Esophagus muscularis mucosa (tissue), 4 donors: Measurements from ENCODE around the gene RUNDC1. TPM values are rescaled to one million over a fixed set of nuclear protein-coding genes. Genes with fewer than 3 reads are reported as not detected.

Experiments used
- DNase-seq: peaks from one replicate; pipeline ENCODE4 v3.0.0-alpha.2; 2017; ENCODE audit errors: extremely low spot score
- H3K27ac ChIP-seq, 4 donors: fragments of 200-600 bp; sonication (generic); replicated peaks in 1 of 4; 1 replicate in 3 of 4; 2 replicates in 1 of 4; pipeline ENCODE4 v1.5.1; 2016 to 2019; ENCODE audit warnings: mild to moderate bottlenecking in 1 of 4
- H3K27me3 ChIP-seq, 4 donors: fragments of 200-600 bp; sonication (generic); one replicate each; pipeline versions ENCODE4 v1.5.1 to v1.6.0; 2016 to 2019
- H3K36me3 ChIP-seq, 4 donors: fragments of 200-600 bp; sonication (generic); one replicate each; pipeline ENCODE4 v1.5.1; 2016 to 2019
- H3K4me1 ChIP-seq, 4 donors: fragments of 200-600 bp; sonication (generic); one replicate each; pipeline ENCODE4 v1.5.1; 2016 to 2019
- H3K4me3 ChIP-seq, 4 donors: fragments of 200-600 bp; sonication (generic); 1 replicate in 2 of 4; 2 replicates in 2 of 4; pipeline ENCODE4 v1.5.1; 2016 to 2019; ENCODE audit warnings: mild to moderate bottlenecking in 4 of 4, moderate library complexity in 1 of 4
- H3K9me3 ChIP-seq, 4 donors: fragments of 200-600 bp; sonication (generic); 1 replicate in 3 of 4; 2 replicates in 1 of 4; pipeline ENCODE4 v1.5.1; 2016 to 2019
- EP300 ChIP-seq: sonication (generic); formaldehyde crosslinking; IDR thresholded peaks from one replicate; pipeline ENCODE4 v1.6.1; 2017; ENCODE audit warnings: antibody characterized with exemption
- POLR2A ChIP-seq: fragments of 450-650 bp; IDR thresholded peaks from one replicate; pipeline ENCODE4 v1.6.1; 2017; ENCODE audit warnings: antibody characterized with exemption, moderate library complexity, mild to moderate bottlenecking, low read depth
- POLR2AphosphoS5 ChIP-seq, 2 donors: sonication (generic); formaldehyde crosslinking; IDR thresholded peaks; one replicate each; pipeline ENCODE4 v1.6.1; 2017; ENCODE audit warnings: antibody characterized with exemption in 2 of 2
- WGBS: methylation state at CpG from one replicate; pipeline ENCODE4 v1.1.5; 2018; 5-methylcytosine and 5-hydroxymethylcytosine counted together
- intact Hi-C: fragments of 100-400 bp; cut with DNase I; formaldehyde crosslinking; loops from one replicate; pipeline ENCODE4 v1.15.1; 2023
- total RNA-seq, 4 donors: library from RNA; depleted of rRNA; stranded (reverse); fragments of >200 nt; gene quantifications; one replicate each; pipeline versions ENCODE4 v1.1.0 to v1.2.1, GENCODE V29; 2016
- TF ChIP-seq, protein P1 (sequence below), 3 experiments: fragments of 200-600 bp in 2 of 3; fragments of 450-650 bp in 1 of 3; sonication (generic) in 2 of 3; IDR thresholded peaks; one replicate each; pipeline ENCODE4 v1.5.1; 2017 to 2019; ENCODE audit warnings: antibody characterized with exemption in 3 of 3, mild to moderate bottlenecking in 2 of 3, moderate library complexity in 1 of 3

RUNDC1 gene
- total RNA-seq, 4 donors from 2014 or later, result 13.3 to 19.1 (median 16.5) TPM

GRCh38 chr17:42982266-42982665 is 1.9 kb downstream of the RUNDC1 start:
- Histone ChIP-seq H3K27me3 (no peaks in the 10 kb centered on the region), H3K36me3 (peaks cover 14 to 30% (median 21%) of the 10 kb centered on the region in 4 donors), H3K27ac (no peak overlapping the region), H3K4me3 (no peak overlapping the region), H3K9me3 (no peaks in the 10 kb centered on the region), H3K4me1 (peaks cover 19 to 46% (median 39%) of the 10 kb centered on the region in 4 donors)
- DNase-seq, result no peak
- intact Hi-C loops, result no loop called here
- TF ChIP-seq POLR2AphosphoS5 (IDR thresholded peaks at IDR 0.05) (no peak), POLR2A (no peak), EP300 (no peak)
- TF ChIP-seq, protein P1, sequence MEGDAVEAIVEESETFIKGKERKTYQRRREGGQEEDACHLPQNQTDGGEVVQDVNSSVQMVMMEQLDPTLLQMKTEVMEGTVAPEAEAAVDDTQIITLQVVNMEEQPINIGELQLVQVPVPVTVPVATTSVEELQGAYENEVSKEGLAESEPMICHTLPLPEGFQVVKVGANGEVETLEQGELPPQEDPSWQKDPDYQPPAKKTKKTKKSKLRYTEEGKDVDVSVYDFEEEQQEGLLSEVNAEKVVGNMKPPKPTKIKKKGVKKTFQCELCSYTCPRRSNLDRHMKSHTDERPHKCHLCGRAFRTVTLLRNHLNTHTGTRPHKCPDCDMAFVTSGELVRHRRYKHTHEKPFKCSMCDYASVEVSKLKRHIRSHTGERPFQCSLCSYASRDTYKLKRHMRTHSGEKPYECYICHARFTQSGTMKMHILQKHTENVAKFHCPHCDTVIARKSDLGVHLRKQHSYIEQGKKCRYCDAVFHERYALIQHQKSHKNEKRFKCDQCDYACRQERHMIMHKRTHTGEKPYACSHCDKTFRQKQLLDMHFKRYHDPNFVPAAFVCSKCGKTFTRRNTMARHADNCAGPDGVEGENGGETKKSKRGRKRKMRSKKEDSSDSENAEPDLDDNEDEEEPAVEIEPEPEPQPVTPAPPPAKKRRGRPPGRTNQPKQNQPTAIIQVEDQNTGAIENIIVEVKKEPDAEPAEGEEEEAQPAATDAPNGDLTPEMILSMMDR (IDR thresholded peaks at IDR 0.05), result no peak

GRCh38 chr17:42985225-42985624 is 4.9 kb downstream of the RUNDC1 start:
- no peaks in the 10 kb centered on the region for H3K27me3 ChIP-seq
- intact Hi-C loops, result no loop called here
- peaks cover 9 to 32% (median 24%) of the 10 kb centered on the region in 4 donors for H3K4me1 ChIP-seq
- peaks cover 34 to 60% (median 51%) of the 10 kb centered on the region in 4 donors for H3K36me3 ChIP-seq
- no peak for DNase-seq
- H3K9me3 ChIP-seq, result no peaks in the 10 kb centered on the region
- H3K4me3 ChIP-seq, result no peak overlapping the region
- H3K27ac ChIP-seq, result peak overlapping the region in 1 of 4 donors; percentile 16
- 46% methylated on average over 1 of the region's 1 CpG for WGBS
- TF ChIP-seq, protein P1 (IDR thresholded peaks at IDR 0.05), result no peak
- TF ChIP-seq POLR2A, result no peak
- no peak for TF ChIP-seq EP300
- no peak for TF ChIP-seq POLR2AphosphoS5 (IDR thresholded peaks at IDR 0.05)

GRCh38 chr17:42989141-42989540 is 8.8 kb downstream of the RUNDC1 start:
- Histone ChIP-seq H3K36me3 (peaks cover 46 to 96% (median 85%) of the 10 kb centered on the region in 4 donors), H3K4me1 (peaks cover 0 to 9% (median 6%) of the 10 kb centered on the region in 4 donors), H3K9me3 (no peaks in the 10 kb centered on the region), H3K27me3 (no peaks in the 10 kb centered on the region), H3K27ac (no peak overlapping the region), H3K4me3 (no peak overlapping the region)
- intact Hi-C loops, result no loop called here
- TF ChIP-seq POLR2AphosphoS5 (IDR thresholded peaks at IDR 0.05) (no peak), POLR2A (no peak), EP300 (no peak)
- TF ChIP-seq, protein P1 (IDR thresholded peaks at IDR 0.05), result no peak
- 86% methylated on average over 5 of the region's 5 CpGs for WGBS
- DNase-seq, result no peak

- TF ChIP-seq, protein P1 (IDR thresholded peaks at IDR 0.05), result no peak
- TF ChIP-seq EP300 (no peak), POLR2AphosphoS5 (IDR thresholded peaks at IDR 0.05) (no peak), POLR2A (no peak)
- Histone ChIP-seq H3K36me3 (peaks cover 46 to 97% (median 87%) of the 10 kb centered on the region in 4 donors), H3K4me1 (peaks cover 0 to 5% (median 3%) of the 10 kb centered on the region in 4 donors), H3K27me3 (no peaks in the 10 kb centered on the region), H3K9me3 (no peaks in the 10 kb centered on the region), H3K27ac (no peak overlapping the region), H3K4me3 (no peak overlapping the region)
- intact Hi-C loops, result no loop called here
- no peak for DNase-seq
- 86% methylated on average over 6 of the region's 6 CpGs for WGBS
Observed at GRCh38 chr17:42989726-42990652, 9.6 kb downstream of the RUNDC1 start.
